Colon (tissue), 2 donors: Measurements from ENCODE around the gene EMID1.

Experiments
- FAIRE-seq: peaks from 2 replicates; lab custom pipeline; 2012; peaks lifted over from hg19 to GRCh38; lab: Jason Lieb, UNC
- donor health status: control.
- donor health status: control.

The EMID1 gene

DNA sequence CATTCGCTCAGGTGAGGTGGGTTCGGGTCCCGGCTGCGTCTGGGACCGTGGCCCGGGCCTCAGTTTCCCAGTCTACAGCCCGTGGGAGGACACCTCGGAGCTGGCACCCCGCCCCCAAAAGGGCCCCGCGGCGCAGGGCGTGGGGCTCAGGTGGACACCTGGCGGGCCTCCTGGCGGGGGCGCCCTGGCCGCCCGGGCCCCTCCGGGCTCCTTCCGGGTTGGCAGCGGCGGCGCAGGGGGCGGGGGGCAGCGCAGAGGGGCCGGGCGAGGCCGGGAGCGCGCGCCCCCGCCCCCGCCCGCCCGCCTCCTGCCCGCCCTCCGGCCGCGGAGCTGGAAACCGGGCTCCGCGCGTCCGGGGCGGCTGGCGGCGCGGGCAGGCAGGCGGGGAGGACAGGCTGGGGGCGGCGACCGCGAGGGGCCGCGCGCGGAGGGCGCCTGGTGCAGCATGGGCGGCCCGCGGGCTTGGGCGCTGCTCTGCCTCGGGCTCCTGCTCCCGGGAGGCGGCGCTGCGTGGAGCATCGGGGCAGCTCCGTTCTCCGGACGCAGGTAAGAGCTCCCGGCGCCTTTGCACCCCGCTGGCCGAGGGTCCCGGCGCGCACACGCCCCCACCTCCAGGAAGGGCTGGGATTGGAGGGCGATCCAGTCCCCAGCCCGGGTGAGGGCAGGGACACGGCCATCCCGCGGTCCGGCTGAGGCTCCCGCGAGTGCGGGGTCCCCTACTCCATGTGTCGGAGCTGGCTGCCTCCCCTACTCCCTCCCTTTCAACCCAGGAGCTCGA, at the start of gene EMID1:
TSS of gene EMID1 (plus strand) at position 303 of the 778 bp plus-strand sequence. CDS start at position 446, 143 bp downstream.
- no peak for FAIRE-seq

DNA sequence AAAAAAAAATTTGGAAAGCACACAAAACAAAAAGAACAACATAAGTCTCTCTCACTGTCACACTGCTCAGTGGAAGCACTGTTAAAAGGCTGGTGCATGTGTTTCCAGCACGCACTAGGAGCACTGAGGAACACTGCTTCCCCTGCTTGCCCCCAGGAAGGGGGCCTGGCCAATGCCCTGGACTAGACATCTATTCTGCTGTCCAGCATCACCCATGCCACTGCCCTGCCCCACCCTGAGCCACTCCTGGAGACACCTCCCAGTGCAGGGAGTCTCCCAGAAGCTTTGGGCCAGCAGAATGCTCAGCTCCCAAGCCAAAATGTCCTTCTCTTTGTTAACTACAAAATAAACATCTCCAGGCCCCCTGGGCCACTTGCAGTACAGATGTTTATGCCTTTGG, 49.7 kb upstream of the EMID1 start:
- no peak for FAIRE-seq

DNA sequence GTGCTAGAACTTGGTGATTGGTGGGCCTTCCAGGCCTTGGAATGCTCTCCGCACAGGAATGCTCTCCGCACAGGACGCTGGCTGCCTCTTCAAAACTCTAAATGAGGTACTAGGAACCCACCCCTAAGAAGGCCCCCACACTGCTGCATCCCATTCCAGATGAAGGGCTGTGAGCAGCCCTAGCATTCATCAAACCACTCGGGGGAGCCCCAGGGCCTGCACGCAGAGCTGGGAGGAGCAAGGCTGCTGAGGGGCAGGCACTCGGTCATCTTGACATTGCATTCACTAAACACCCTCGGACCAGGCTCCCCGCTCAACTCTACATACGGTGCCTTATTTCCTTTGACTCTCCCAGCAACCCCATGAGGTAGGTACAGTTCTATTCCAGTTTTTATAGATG, 49.2 kb upstream of the EMID1 start:
- no peak for FAIRE-seq

DNA sequence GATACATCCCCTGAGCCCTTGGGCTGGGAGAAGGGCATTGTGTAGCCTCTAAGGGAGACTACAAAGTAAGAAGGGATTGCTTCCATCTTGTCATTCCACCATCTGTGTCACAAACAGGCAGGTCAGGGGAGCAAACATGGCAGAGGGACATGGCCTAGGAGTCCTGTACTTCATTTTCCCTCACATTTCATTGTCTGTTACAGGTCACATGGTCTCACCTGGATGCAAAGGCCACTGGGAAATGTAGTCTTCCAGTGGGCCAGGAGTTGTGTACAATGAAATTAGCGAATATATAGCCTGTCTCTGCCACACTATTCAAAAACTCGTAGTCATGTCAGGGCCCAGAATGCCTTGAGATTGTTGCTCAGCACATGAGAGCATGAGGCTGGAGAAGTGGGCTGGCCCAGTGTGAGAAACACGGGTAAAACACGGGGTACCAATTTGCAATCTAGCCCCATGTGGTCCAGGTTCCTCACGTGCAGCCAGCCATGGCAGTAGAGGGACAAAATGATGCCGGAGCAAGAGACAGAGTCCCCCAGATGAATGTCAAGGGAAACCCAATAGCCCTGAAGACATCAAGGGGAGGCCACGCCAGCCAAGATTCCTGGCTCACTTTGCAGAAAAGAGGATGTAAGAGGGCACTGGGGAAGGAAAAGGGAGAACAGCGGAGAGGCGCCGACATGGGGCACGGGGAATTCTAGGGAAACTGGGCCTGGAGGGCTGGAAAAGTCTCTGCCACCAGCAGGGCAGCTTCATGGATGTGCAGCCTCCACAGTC, 47.7 kb upstream of the EMID1 start:
- no peak for FAIRE-seq

DNA sequence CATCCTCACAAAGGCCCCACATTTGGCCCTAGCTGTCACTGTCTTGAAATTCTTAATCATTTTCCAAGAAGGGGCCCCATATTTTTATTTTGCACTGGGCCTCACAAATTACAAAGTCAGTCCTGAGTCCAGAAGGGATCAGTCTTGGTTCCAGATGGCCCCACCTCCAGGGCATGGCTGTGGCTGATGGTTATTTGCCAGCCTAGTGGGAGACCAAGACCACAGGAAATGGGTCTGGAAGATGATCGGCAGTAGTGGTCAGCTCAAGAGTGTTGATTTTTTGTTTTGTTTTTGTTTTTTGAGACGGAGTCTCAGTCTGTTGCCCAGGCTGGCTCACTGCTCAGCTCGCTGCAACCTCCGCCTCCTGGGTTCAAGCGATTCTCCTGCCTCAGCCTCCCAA, 47.1 kb upstream of the EMID1 start:
- FAIRE-seq: no peak

DNA sequence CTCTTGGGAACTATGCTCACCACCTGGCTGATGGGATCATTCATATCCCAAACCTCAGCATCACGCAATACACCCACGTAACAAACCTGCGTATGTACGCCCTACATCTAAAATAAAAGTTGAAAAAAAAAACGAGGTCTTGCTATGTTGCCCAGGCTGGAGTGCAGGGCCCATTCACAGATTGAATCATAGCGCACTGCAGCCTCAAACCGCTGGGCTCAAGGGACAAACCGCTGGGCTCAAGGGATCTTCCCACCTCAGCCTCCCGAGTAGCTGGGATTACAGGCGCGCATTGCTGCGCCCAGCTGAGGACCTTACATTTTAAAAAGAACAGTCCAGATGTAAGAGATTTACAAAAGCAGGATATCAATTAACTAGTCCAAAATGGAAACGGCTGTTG, 41.9 kb upstream of the EMID1 start:
- FAIRE-seq: no peak

DNA sequence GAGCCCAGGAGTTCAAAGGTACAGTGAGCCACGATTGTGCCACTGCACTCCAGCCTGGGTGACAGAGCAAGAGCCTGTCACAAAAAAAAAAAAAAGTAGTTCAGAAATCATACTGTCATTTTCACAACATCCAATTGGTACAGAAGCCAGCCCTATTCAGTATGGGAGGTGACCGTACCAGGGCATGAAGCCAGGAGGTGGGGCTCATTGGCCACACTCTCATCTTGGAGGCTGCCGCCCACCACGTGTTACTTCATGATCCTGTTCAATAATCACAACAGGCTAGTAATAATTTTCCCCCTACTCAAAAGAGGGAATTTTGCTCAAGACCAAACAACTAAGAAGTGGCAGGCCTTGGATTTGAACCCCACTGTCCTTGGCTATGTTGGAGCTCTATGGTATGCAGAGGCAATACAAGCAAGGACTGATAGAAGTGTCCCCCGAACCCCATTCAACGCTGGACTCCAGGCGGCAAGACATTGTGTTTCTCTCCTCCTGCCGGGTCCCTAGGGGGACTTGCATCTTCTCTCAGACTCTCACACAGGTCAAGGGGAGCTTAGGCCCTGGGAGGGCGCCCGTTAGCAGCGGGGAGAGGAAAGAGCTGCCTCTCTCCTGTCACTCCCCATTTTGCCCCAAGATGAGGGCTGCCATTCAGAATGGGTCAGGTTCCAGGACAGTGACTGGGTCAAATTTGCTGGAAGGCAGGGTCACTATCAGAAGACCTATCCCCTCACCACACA, 40.2 kb upstream of the EMID1 start:
- FAIRE-seq: no peak

DNA sequence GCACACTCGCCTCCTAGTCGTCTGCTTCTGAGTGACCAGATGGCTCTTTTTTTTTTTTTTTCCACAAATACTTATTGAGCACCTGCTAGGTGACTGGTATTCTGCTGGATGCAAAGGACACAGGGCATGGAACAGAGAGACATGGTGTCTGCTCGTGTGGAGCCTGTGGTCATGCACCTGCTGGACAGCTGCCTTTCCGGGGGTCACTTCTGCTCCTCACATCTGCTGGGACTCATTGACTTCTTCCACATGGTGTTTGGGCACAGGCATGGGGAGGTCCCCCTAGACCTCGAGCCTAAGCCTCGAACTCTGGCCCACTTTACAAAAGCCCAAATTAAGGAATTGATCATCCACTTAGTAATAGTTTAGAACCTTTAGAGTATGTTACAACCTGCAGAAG, 39.5 kb upstream of the EMID1 start:
- FAIRE-seq: no peak

DNA sequence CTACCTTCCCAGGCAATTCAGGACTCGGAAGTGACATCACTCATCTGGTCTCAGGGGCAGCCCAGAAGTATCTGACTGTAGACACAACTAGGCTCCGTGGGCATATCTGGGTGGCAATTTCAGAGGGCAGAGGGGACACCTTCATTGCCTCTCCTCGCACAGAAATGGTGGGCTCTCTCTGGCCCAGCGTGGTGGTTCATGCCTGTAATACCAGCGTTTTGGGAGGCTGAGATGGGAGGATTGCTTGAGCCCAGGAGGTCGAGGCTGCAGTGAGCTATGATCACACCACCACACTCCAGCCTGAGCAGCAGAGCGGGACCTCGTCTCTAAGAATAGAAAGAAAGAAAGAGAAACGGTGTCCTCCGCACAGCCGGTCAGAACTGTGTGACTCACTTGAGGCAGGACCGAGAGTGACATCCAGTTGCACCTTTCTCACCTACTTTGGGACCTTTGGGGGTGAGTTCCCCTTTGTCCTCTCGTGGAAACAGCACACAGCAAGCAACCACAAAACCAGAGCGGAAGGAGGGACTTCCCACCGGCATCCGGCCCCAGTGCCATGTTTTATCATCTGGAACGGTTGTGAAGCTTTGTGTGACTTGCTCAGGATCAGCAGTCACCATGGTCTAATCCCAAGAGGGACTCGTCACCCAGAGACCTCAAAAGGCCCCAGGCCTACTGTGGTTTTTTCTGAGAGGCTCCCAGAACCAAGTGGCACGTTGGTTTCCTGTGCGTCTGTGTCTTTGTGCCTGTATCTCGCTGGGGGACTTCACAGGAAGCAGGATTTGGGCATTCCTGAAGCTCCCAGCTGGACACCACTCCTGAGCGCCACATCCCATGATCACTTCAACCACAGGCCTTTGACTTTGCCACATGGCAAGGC, 38.4 kb upstream of the EMID1 start:
- no peak for FAIRE-seq

DNA sequence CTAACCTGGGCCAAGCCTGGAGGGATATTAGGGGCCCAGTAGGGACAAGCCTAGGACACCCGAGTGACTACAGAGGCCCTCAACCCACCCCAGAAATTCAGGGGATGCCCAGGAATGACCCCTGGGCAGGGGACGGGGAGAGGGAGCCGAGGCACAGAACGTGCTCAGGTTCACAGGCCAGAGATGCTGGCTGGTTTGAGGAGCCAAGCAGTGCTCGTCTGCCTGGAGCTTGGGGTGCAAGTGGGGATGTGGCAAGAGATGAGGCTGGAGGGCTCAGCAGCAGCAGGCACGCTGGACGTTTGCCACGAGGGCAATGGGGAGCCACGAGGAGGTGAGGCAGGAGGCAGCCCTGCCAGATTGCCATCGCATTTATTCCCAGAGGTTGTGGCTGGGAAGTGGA, 34.0 kb upstream of the EMID1 start:
- FAIRE-seq: no peak

DNA sequence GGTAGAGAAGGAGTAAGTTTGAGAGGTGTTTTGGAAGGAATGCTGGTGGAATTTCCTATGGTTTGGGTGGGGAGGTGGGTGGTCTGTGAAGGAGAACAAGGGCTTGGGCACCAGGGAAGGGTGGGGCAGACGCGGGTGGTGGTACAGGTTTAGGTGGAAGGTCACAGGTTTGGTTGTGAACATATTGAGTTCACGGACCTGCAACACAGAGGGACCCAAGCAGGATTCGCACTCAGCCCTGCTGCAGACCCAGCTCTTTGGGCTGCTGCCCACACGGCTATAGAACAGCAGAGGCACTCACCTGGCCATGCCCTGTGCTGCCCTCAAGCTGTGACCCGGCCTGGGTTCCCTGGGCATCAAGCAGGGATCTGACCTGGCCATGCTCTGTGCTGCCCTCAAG, 33.5 kb upstream of the EMID1 start:
- no peak for FAIRE-seq

DNA sequence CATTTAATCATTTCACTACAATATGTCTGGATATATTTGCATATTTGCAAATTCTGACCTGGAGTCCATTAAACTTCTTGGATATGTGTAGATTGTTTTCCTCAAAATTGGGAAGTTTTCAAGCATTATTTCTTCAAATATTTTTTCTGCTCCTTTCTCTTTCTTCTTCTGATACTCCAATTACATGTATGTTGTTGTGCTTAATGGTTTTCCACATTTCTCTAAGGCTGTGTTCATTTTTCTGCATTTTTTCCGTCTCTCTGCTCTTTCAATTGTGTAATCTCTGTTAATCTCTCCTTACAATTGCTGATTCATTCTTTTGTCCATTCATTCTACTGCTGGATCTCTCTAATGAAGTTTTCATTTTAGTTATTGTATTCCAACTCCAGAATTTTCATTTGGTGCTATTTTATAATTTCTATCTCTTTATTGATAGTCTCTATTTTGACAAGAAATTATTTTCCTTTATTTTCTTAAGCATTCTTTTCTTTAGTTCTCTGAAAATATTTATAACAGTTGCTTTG, 30.3 kb upstream of the EMID1 start:
- FAIRE-seq: no peak

DNA sequence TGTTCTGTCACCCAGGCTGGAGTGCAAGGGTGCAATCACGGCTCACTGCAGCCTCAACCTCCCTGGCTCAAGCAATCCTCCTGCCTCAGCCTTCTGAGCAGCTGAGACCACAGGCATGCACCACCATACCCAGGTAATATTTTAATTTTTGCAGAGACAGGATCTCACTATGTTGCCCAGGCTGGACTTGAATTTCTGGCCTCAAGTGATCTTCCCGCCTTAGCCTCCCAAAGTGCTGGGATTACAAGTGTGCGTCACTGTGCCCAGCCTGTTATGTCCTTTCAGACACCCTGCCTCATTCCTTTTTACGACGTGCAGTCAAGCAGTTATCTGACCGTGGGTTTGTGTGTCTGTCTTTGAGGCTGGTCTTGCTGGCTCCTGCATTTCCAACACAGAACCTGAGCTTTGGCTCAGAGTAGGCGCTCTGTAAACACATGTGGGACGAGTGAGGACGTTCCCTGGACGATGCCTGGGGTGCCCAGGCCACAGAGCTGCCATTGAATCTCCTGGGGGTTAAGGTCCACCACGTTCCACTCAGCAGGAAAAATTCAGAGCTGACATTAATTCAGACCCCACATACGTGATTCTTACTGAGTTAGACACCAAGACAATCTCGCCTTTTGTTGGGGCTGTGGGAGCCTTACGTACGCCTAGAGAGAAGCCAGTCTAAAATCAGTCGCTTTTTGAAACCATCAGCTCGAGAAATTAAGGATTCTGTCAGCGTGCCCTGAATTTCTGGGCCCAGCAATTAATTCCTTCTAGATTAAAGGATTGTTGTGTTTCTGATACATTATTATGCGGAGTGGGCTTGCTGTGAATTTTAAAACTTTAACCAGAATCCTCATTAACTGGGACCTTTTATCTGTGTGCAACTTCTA, 21.5 kb upstream of the EMID1 start:
- FAIRE-seq: no peak

DNA sequence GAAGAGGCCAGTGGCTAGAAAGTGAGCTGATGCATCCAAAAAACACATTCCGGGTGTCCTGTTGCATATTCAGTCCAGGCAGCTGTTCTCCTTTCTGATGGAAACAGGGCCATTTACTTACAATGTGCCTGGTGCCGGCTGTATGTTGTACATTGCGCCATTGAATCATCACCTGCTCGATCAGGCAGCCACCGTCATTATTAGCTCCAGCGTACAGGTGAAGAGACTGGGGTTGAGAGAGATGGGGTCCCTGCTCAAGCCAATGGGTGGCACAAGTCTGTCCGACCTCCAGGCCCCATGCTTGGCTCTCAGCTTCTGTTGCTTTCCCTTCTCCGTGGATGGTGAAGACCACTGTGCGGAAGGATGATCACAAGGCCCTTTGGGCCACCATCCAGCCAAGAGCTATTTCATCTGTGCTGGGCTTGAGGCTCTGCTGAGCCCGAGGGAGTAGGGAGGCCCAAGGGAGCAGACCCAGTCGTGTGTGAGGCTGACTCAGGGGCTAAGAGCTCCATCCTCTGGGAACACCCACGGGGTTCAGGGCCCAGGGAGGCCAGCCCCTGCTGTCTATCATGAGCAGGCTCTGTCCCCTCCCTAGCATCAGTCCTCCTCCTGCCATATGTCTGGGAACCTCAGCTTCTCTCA, 20.7 kb upstream of the EMID1 start:
- no peak for FAIRE-seq

DNA sequence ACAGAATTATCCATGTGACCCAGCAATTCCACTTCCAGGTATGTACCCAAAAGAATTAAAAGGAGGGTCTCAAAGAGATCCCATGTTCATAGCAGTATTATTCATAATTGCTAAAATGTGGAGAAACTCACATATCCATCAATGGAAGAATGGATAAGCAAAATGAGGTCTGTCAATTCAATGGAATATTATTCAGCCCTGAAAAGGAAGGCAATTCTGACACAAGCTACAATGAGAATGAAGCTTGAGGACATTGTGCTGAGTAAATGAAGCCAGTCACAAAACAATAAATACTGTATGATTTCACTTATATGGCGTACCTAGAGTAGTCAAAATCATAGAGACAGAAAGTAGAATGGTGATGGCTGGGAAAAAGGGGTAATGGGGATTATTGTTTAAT, 19.4 kb upstream of the EMID1 start:
- FAIRE-seq: no peak

DNA sequence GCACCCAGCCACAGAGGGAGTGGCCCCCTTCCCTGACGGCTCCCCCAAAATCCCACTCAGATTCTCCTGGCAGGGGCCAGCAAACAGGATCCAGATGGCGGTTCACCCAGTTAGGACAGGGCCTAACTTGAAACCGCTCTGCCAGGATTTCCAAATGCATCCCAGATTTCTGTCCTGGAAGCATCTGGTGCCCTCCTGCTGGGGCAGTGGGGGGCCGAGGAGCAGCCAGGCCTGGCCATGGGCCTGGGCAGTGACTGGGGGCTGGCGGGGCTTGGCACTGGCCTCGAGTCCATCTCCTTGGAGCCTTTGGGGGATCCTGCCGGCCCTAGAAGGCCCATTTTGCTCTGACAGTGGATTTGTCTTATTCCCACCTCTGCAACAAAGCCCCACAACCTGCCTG, 17.9 kb upstream of the EMID1 start:
- FAIRE-seq: no peak

DNA sequence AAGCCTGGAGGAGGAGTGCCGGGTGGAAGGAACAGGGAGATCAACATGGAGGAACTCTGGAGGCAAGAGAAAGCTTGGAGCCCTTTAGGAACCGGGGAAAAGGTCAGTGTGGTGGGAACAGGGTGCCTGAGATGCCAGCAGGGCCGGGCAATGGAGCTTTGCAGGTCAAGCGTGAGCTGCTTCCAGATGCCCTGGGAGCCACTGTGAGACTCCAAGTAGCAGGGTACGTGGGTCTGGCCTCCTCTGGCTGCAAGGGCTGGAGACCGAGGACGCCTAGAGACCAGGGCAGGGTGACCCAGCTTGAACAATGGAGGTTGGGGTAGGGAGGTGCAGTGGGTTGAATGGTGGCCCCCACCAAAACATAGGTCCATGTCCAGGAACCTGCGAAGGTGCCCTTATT, 15.6 kb upstream of the EMID1 start:
- FAIRE-seq: no peak

DNA sequence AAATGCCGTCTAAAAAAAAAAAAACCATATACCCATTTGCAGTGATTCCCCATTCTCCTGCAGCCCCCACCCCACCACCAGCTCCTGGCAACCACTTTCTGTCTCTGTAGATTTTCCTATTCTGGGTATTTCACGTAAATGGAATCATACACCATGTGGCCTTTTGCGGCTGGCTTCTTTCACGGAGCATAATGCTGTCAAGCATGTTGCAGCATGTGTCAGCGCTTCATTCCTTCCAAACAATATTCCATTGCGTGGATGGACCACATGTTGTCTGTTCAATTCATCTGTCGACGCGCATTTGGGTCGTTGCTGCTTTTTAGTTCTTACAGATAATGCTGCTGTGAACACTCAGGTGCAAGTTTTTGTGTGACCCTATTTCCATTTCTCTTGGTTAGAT, 14.8 kb upstream of the EMID1 start:
- FAIRE-seq: no peak

DNA sequence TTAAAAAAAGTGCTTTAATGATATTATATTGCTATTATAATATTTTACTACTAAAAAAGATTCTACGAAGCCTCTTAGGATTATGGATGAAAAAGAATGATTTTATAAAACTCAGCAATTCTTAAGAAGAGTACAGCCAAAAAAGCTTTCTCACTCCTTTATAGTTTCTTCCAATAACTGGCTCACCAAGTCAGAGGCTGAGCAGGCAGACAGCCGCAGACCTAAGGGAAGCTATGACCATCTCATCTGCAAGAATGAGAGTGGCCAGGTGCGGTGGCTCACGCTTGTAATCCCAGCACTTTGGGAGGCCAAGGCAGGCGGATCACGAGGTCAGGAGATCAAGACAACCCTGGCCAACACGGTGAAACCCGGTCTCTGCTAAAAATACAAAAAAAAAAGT, 12.7 kb upstream of the EMID1 start:
- no peak for FAIRE-seq

DNA sequence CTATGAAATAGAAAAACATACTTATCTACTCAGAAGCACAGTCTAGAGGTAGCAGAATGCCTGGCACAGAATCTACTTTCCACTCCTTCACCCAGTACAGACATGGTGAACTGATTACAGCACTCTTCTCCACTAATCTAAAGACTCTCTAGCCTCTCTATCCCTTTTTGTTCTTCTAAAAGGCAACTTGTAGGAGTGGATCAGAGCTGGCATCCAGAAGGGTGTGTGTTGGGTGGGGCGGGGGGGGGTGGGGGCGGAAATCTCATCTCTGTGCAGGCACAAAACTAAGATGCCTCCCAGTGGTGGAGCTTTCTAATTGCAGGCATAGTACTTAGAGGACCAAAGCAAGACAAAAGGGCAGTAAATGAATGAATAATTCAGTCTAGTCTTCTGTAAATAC, 11.5 kb upstream of the EMID1 start:
- no peak for FAIRE-seq
